ENCODE data around the gene NREP.

DNA sequence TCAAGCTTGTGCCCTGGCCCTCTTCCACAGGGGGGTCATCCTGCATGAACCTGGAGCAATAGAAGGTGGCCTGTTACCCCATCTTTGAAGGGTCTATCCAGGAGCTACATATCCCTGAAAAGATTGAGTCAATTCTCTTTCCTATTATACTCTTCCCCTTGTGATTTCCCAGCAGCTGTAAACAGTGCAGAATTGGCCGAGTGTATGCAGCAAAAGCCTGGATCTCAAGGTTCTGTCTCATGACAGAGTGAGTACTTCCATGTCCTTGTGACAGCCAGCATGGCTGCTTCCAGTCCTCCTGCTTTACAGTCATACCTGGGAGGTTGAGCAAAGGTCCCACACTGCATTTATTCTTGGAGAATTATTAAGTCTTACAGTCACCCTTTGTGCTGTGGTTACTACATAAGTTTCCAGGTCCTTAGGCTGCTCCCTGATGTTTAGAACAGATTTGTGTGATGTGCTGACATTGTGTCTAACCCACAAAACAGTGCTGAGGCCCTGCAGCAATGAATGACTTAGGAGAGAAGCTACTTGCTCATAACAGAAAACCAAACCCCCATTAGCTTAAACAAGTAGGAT, 67.5 kb downstream of the NREP start:
- TF ChIP-seq, protein P1, sequence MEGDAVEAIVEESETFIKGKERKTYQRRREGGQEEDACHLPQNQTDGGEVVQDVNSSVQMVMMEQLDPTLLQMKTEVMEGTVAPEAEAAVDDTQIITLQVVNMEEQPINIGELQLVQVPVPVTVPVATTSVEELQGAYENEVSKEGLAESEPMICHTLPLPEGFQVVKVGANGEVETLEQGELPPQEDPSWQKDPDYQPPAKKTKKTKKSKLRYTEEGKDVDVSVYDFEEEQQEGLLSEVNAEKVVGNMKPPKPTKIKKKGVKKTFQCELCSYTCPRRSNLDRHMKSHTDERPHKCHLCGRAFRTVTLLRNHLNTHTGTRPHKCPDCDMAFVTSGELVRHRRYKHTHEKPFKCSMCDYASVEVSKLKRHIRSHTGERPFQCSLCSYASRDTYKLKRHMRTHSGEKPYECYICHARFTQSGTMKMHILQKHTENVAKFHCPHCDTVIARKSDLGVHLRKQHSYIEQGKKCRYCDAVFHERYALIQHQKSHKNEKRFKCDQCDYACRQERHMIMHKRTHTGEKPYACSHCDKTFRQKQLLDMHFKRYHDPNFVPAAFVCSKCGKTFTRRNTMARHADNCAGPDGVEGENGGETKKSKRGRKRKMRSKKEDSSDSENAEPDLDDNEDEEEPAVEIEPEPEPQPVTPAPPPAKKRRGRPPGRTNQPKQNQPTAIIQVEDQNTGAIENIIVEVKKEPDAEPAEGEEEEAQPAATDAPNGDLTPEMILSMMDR (conservative IDR thresholded peaks at IDR 0.05): no peak
- TF ChIP-seq EZH2 (IDR thresholded peaks at IDR 0.05; ENCODE audit: low read depth): no peak
